K562 (cell line): ENCODE data around the gene SLC23A2. TPM values are rescaled to one million over a fixed set of nuclear protein-coding genes. Genes with fewer than 3 reads are reported as not detected.

ENCODE experiments used
- ATAC-seq: fragments of 200-7000 bp; cut with Tn5 transposase; 3 replicates; pipeline ENCODE4 v1.9.1; 2020; ENCODE audit warnings: moderate library complexity
- BruUV-seq: library from RNA; stranded (reverse); fragments of 400-500 nt; replicated peaks from 2 replicates; lab custom pipeline; 2021; lab: Mats Ljungman, UMichigan
- CTCF ChIA-PET: fragments of 300-600 bp; formaldehyde crosslinking; extraction: SDS; loops from one replicate; lab custom pipeline; 2021; ENCODE audit warnings: low intra/inter-chr PET ratio; lab: Yijun Ruan, JAX
- POLR2A ChIA-PET: fragments of 300-600, 350-650 bp; sonication (Branson Sonifier 250); formaldehyde crosslinking; extraction: SDS; loops from one replicate; lab custom pipeline; 2021; ENCODE audit warnings: antibody characterized with exemption, inconsistent platforms; lab: Yijun Ruan, JAX
- DNase-seq, 4 experiments: peaks; one replicate each; pipeline versions ENCODE4 v3.0.0 to v3.0.0-alpha.2; 2011 to 2018; ENCODE audit warnings: low spot score in 3 of 4, mixed read lengths in 3 of 4; ENCODE audit errors: extremely low read depth in 1 of 4
- FAIRE-seq: peaks from 2 replicates; lab custom pipeline; 2011; peaks lifted over from hg19 to GRCh38; lab: Jason Lieb, UNC
- H2AFZ ChIP-seq: 2 replicates; pipeline ENCODE4 v1.6.0; 2011; ENCODE audit warnings: low read depth, low read length, control low read depth, inconsistent platforms
- H3K27ac ChIP-seq: fragments of 200-600 bp; 3 replicates; pipeline ENCODE4 v1.8.0; 2011; ENCODE audit warnings: low read depth, mild to moderate bottlenecking, control low read depth, inconsistent platforms, low read length, moderate library complexity, mixed read lengths; ENCODE audit errors: extremely low read depth
- H3K27me3 ChIP-seq, 2 experiments: fragments of 300-600 bp in 1 of 2; 2 replicates in 1 of 2; 3 replicates in 1 of 2; pipeline versions ENCODE4 v1.6.0 to v1.8.0; 2011; ENCODE audit warnings: inconsistent platforms in 2 of 2, low read length in 2 of 2, mild to moderate bottlenecking in 1 of 2, mixed read lengths in 1 of 2, moderate library complexity in 1 of 2; ENCODE audit not compliant: control insufficient read depth in 2 of 2, insufficient read depth in 2 of 2
- H3K36me3 ChIP-seq: fragments of 300-600 bp; 3 replicates; pipeline ENCODE4 v1.8.0; 2011; ENCODE audit warnings: mild to moderate bottlenecking, low read length, inconsistent platforms; ENCODE audit not compliant: control insufficient read depth, insufficient read depth
- H3K4me1 ChIP-seq, 2 experiments: fragments of 200-600 bp in 1 of 2; replicated peaks in 1 of 2; 2 replicates in 1 of 2; 3 replicates in 1 of 2; pipeline versions ENCODE4 v1.5.1 to v1.8.0; 2011; ENCODE audit warnings: inconsistent platforms in 2 of 2, low read length in 2 of 2, mild to moderate bottlenecking in 1 of 2, mixed read lengths in 1 of 2, moderate library complexity in 1 of 2; ENCODE audit not compliant: control insufficient read depth in 2 of 2, insufficient read depth in 2 of 2
- H3K4me2 ChIP-seq: 2 replicates; pipeline ENCODE4 v1.6.1; 2011; ENCODE audit warnings: low read length, control low read depth, inconsistent platforms, mixed read lengths; ENCODE audit not compliant: insufficient read depth
- H3K4me3 ChIP-seq: fragments of 200-600 bp; sonication (generic), shearing (Covaris generic); 2 replicates; pipeline ENCODE4 v1.5.1; 2016; ENCODE audit warnings: control low read depth, inconsistent platforms
- H3K79me2 ChIP-seq: fragments of 200-600 bp; 3 replicates; pipeline ENCODE4 v1.8.0; 2011; ENCODE audit warnings: low read length, inconsistent platforms; ENCODE audit not compliant: control insufficient read depth, insufficient read depth
- H3K9ac ChIP-seq, 2 experiments: 2 replicates each; pipeline versions ENCODE4 v1.6.0 to v1.6.1; 2011; ENCODE audit warnings: low read depth in 2 of 2, low read length in 2 of 2, control low read depth in 1 of 2, inconsistent platforms in 1 of 2, mild to moderate bottlenecking in 1 of 2, mixed read lengths in 1 of 2; ENCODE audit not compliant: insufficient read depth in 1 of 2
- H3K9me1 ChIP-seq: one replicate; pipeline ENCODE4 v1.6.0; 2011; ENCODE audit warnings: inconsistent platforms, mild to moderate bottlenecking, low read length, moderate library complexity; ENCODE audit not compliant: control insufficient read depth, insufficient read depth
- H3K9me3 ChIP-seq: replicated peaks from 2 replicates; pipeline ENCODE4 v1.5.1; 2011; ENCODE audit warnings: low read depth, low read length, inconsistent platforms; ENCODE audit not compliant: control insufficient read depth, insufficient read depth
- H4K20me1 ChIP-seq: replicated peaks from 2 replicates; pipeline ENCODE4 v1.6.1; 2011; ENCODE audit warnings: low read length, inconsistent platforms, mixed read lengths; ENCODE audit not compliant: control insufficient read depth, insufficient read depth
- CBFB ChIP-seq: sonication (generic); formaldehyde crosslinking; IDR thresholded peaks from 2 replicates; pipeline ENCODE4 v1.4.0; 2020; ENCODE audit warnings: mild to moderate bottlenecking, missing genetic modification reagents
- ELF2 ChIP-seq: fragments of 250-450 bp; sonication (Bioruptor Pico); IDR thresholded peaks from 2 replicates; pipeline ENCODE4 v1.5.0; 2021; ENCODE audit warnings: mild to moderate bottlenecking
- FOXM1 ChIP-seq, 2 experiments: fragments of 450-650 bp in 1 of 2; sonication (generic) in 1 of 2; formaldehyde crosslinking in 1 of 2; IDR thresholded peaks; 2 replicates each; pipeline versions ENCODE4 v1.6.1 to v1.9.0; 2017 to 2022; ENCODE audit warnings: low read depth in 2 of 2, mild to moderate bottlenecking in 2 of 2, missing genetic modification reagents in 1 of 2, moderate library complexity in 1 of 2
- GABPA ChIP-seq: fragments of 200-800 bp; sonication (Bioruptor generic); conservative IDR thresholded peaks from 2 replicates; pipeline ENCODE4 v1.6.1; 2016; ENCODE audit warnings: low read depth, missing genetic modification characterization, missing compliant biosample characterization
- GMEB1 ChIP-seq: fragments of 250-450 bp; sonication (Bioruptor Pico); IDR thresholded peaks from 2 replicates; pipeline ENCODE4 v1.4.0; 2020; ENCODE audit warnings: mild to moderate bottlenecking
- MXI1 ChIP-seq: IDR thresholded peaks from 2 replicates; pipeline ENCODE4 v1.6.1; 2011; ENCODE audit warnings: low read depth, mild to moderate bottlenecking, improper control_type of control experiment, low read length
- SAP30 ChIP-seq: fragments of 200-600 bp; sonication (generic); IDR thresholded peaks from 2 replicates; pipeline ENCODE4 v1.6.1; 2012; ENCODE audit warnings: borderline replicate concordance, low read depth, mild to moderate bottlenecking, moderate library complexity, low read length, control low read depth, inconsistent platforms; ENCODE audit not compliant: insufficient read depth, poor library complexity, severe bottlenecking
- SLC30A9 ChIP-seq: fragments of 250-450 bp; sonication (Bioruptor Pico); IDR thresholded peaks from 2 replicates; pipeline ENCODE4 v1.8.0; 2022; ENCODE audit warnings: mild to moderate bottlenecking, moderate library complexity
- SREBF2 ChIP-seq: sonication (generic); formaldehyde crosslinking; IDR thresholded peaks from 2 replicates; pipeline ENCODE4 v1.4.0; 2020; ENCODE audit warnings: mild to moderate bottlenecking, missing genetic modification reagents
- ZNF217 ChIP-seq: sonication (generic); formaldehyde crosslinking; IDR thresholded peaks from 2 replicates; pipeline ENCODE4 v1.8.0; 2022; ENCODE audit warnings: mild to moderate bottlenecking, missing genetic modification reagents
- ZNF232 ChIP-seq: sonication (generic); formaldehyde crosslinking; IDR thresholded peaks from 2 replicates; pipeline ENCODE4 v1.8.0; 2022; ENCODE audit warnings: mild to moderate bottlenecking, missing genetic modification reagents
- ZNF354B ChIP-seq: fragments of 250-450 bp; sonication (Bioruptor Pico); IDR thresholded peaks from 2 replicates; pipeline ENCODE4 v1.4.0; 2020
- ZNF655 ChIP-seq: fragments of 250-450 bp; sonication (Bioruptor Pico); IDR thresholded peaks from 2 replicates; pipeline ENCODE4 v1.5.0; 2021
- WGBS: fragments of 100-300 bp; shearing (Covaris generic); methylation state at CpG from one replicate; pipeline ENCODE4 v1.1.6; 2016; ENCODE audit warnings: low coverage, mixed read lengths; ENCODE audit not compliant: insufficient coverage; ENCODE audit errors: missing lambda C conversion rate; 5-methylcytosine and 5-hydroxymethylcytosine counted together
- in situ Hi-C: fragments of 300-500 bp; cut with MboI; formaldehyde crosslinking; loops from 4 replicates; pipeline ENCODE4 v1.15.0; 2018; ENCODE audit warnings: inconsistent platforms, mixed read lengths
- intact Hi-C: fragments of 100-400 bp; cut with micrococcal nuclease; formaldehyde crosslinking; loops from 2 replicates; pipeline ENCODE4 v1.14.2; 2022
- polyA plus RNA-seq, 8 experiments: library from polyadenylated mRNA; depleted of rRNA in 4 of 8; stranded (reverse) in 5 of 8; unstranded in 3 of 8; fragments of >200 nt; fragmentation: Nextera tagmentation in 2 of 8; fragmentation: Illumina TruSeq in 1 of 8; extraction: Ambion mirVana in 2 of 8; extraction: Trizol in 1 of 8; gene quantifications; 2 replicates each; pipeline versions ENCODE4 v1.2.1 to v1.2.3, GENCODE V29; 2011 to 2014; ENCODE audit warnings: inconsistent platforms in 1 of 8, missing spikeins in 1 of 8
- total RNA-seq, 7 experiments: library from RNA; depleted of rRNA in 6 of 7; stranded (reverse); fragments of >200 nt in 6 of 7; fragmentation: Illumina TruSeq in 2 of 7; extraction: Trizol in 2 of 7; gene quantifications; 2 replicates each; pipeline versions ENCODE4 v1.2.1 to v1.2.3, GENCODE V29; 2011 to 2021; ENCODE audit warnings: low replicate concordance in 1 of 7

The SLC23A2 gene
- total and polyA plus RNA-seq, 9 of the 15 experiments (the other 6 are each of a cell fraction or from before 2014, with no cell fraction given), result 0.39 to 6.7 (median 3.2) TPM

- BruUV-seq, result no TSS peak
- Histone ChIP-seq H3K79me2 (no peaks in the 10 kb centered on the region), H3K27me3 (no peaks in the 10 kb centered on the region), H3K4me2 (no peak overlapping the region), H3K9me1 (no peaks in the 10 kb centered on the region), H3K27ac (no peak overlapping the region), H3K4me3 (no peak overlapping the region), H3K9me3 (no peaks in the 10 kb centered on the region), H3K4me1 (no peaks in the 10 kb centered on the region), H3K9ac (no peak overlapping the region), H3K36me3 (0 out of 3 replicates have a peak, but pooled peaks cover 4% of the 10 kb centered on the region), H4K20me1 (no peaks in the 10 kb centered on the region), H2AFZ (no peak overlapping the region)
- CTCF ChIA-PET, result no interaction called here
- POLR2A ChIA-PET, result no interaction called here
- 51% methylated on average over 9 of the region's 9 CpGs for WGBS
- intact Hi-C loops, result no loop called here
- no peak for FAIRE-seq
- TF ChIP-seq MXI1 (no peak), ZNF655 (no peak), SREBF2 (no peak), GMEB1 (CRISPR knock-in tag) (no peak), ZNF217 (CRISPR knock-in tag) (no peak), SLC30A9 (no peak), FOXM1 (IDR thresholded peaks at IDR 0.05; ENCODE audit: low read depth) (no peak), FOXM1 (CRISPR knock-in tag; IDR thresholded peaks at IDR 0.05; ENCODE audit: low read depth) (no peak), ZNF354B (CRISPR knock-in tag) (no peak), ELF2 (CRISPR knock-in tag) (no peak), GABPA (tag) (no peak), SAP30 (no peak), CBFB (CRISPR knock-in tag) (no peak), ZNF232 (CRISPR knock-in tag) (no peak)
- ATAC-seq, result no peak
- DNase-seq, result no peak
- in situ Hi-C loops, result no loop called here
Measured at GRCh38 chr20:4853757-4854560, 147.4 kb downstream of the SLC23A2 start.
